ENCODE measurements around the gene LHPP.

DNA sequence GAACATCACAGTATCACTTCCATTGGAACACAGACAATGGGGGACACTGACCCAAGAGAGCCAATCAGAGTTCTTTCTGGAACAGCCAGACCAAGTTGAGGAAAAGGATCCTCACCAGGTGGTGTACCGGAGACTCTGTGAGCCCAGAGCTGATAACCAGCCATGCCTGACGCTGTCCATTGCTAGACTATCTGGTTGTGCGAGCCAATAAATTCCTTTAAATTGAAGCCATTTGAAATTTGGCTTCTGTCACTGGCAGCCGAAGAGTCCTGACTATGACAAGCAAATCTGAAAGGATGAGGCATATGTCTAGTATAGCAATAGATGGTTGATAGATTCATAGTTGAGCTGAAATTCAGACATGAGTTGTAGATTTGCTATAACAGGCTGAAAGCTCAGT, 3.1 kb upstream of the LHPP start:
- TF ChIP-seq, protein P1, sequence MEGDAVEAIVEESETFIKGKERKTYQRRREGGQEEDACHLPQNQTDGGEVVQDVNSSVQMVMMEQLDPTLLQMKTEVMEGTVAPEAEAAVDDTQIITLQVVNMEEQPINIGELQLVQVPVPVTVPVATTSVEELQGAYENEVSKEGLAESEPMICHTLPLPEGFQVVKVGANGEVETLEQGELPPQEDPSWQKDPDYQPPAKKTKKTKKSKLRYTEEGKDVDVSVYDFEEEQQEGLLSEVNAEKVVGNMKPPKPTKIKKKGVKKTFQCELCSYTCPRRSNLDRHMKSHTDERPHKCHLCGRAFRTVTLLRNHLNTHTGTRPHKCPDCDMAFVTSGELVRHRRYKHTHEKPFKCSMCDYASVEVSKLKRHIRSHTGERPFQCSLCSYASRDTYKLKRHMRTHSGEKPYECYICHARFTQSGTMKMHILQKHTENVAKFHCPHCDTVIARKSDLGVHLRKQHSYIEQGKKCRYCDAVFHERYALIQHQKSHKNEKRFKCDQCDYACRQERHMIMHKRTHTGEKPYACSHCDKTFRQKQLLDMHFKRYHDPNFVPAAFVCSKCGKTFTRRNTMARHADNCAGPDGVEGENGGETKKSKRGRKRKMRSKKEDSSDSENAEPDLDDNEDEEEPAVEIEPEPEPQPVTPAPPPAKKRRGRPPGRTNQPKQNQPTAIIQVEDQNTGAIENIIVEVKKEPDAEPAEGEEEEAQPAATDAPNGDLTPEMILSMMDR (IDR thresholded peaks at IDR 0.05; ENCODE audit: low read length) = no peak
- TF ChIP-seq EZH2 (IDR thresholded peaks at IDR 0.05; ENCODE audit: borderline replicate concordance, low read length) = no peak
